HG03565 (cell line): ENCODE measurements around the gene DKK3.

Experiments used
- ATAC-seq: cut with Tn5 transposase; IDR thresholded peaks from one replicate; pipeline ENCODE4 v1.9.1; 2021; ENCODE audit warnings: mild to moderate bottlenecking, moderate library complexity; ENCODE audit not compliant: unreplicated experiment

The DKK3 gene

DNA sequence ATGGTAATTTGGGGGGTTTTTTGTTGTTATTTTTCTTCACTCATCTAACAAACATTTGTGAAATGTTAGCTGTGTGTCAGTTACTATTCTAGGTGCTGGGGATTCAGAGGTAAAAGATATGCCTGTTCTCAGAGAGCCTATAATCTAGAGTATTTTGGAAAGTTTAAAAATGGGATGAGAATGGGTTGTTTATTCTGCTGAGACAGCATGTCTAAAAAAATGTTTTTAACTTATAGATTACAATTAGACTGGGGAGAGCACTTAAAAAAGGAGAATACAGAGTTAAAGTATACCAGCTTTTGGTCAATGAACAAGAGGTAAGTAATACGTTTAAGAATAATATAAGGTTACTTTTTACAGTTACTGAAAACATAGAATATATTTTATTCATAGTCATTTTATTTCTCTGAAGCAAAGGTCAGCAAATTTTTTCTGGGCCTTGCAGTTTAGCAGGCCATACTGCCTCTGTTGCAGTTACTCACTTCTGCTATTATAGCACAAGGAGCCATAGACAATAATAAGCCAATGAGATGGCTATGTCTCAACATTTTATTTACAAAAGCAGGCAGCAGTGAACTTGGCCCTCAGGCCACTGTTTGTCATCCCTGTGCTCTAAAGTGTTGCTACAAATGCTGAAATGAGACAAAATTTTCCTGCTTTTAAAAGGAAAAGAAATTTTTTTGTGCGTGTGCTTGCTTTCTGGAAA, 60.0 kb downstream of the DKK3 start:
- no peak for ATAC-seq

DNA sequence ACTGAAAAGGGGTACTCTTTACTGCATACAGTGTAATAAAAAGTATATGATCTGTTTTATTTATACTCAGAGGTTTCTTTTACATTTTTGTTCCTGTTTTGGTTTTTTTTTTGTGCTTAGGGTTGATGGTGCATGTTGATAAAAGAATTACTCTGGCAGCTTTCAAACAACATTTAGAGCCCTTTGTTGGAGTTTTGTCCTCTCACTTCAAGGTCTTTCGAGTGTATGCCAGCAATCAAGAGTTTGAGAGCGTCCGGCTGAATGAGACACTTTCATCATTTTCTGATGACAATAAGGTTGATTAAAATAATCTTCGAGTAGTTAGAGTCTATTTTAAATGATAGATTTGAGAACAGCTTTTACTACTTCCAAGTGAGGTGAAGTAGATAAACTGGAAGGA, 60.6 kb downstream of the DKK3 start:
- ATAC-seq, result no peak

- no peak for ATAC-seq
These were observed 61.5 kb downstream of the DKK3 start for GRCh38 chr11:11946878-11947277.

- ATAC-seq, result no peak
These were observed 62.2 kb downstream of the DKK3 start for GRCh38 chr11:11946180-11946579.

GRCh38 chr11:11944444-11944843, 64.0 kb downstream of the DKK3 start:
- ATAC-seq, result no peak

DNA sequence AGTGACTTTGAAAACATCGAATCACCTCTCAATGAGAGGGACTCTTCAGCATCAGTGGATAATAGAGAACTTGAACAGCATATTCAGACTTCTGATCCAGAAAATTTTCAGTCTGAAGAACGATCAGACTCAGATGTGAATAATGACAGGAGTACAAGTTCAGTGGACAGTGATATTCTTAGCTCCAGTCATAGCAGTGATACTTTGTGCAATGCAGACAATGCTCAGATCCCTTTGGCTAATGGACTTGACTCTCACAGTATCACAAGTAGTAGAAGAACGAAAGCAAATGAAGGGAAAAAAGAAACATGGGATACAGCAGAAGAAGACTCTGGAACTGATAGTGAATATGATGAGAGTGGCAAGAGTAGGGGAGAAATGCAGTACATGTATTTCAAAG, 65.8 kb downstream of the DKK3 start:
- ATAC-seq, result no peak

GRCh38 chr11:11940551-11940950, 67.9 kb downstream of the DKK3 start:
- no peak for ATAC-seq

- no peak for ATAC-seq
These were observed 70.5 kb downstream of the DKK3 start for GRCh38 chr11:11937957-11938356.

DNA sequence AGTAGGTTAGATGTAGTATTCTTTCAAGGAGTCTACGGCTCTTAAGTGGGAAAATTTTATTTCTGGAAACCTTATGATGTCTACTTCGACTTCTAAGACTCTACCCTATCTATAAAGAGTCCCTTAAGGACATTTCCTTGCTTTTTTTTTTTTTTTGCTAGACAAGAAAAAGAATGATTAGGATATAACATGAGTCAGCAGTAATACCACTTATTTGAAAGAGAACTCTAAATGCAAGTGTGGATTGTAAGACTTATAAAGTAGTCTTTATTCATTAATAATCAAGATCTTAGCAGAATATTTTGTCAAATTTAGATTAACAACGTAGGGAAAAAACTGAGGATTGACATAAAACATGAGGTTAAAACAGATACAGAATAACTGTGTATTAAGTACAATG, 71.0 kb downstream of the DKK3 start:
- ATAC-seq, result no peak

- no peak for ATAC-seq
These were observed 72.9 kb downstream of the DKK3 start for GRCh38 chr11:11935536-11935935.

GRCh38 chr11:11931461-11932055, 76.9 kb downstream of the DKK3 start:
- no peak for ATAC-seq

DNA sequence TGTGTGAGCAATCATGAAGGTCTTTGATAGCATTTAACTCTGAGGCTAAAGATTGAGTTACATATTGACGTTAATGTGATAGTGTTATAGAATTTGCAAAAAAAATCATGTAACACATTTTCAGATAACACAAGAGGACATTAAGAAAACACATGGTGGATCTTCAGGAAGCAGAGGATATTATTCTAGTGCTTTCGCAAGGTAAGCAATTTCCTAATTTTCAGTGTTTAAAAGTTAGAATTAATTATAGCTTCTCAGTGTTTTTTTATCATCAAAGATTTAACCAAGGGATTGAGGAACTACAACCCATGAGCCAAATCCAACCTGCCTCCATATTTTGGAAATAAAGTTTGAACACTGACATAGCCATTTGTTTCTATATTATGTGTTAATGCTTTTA, 78.5 kb downstream of the DKK3 start:
- no peak for ATAC-seq

GRCh38 chr11:11923828-11924227, 84.6 kb downstream of the DKK3 start:
- ATAC-seq, result no peak

DNA sequence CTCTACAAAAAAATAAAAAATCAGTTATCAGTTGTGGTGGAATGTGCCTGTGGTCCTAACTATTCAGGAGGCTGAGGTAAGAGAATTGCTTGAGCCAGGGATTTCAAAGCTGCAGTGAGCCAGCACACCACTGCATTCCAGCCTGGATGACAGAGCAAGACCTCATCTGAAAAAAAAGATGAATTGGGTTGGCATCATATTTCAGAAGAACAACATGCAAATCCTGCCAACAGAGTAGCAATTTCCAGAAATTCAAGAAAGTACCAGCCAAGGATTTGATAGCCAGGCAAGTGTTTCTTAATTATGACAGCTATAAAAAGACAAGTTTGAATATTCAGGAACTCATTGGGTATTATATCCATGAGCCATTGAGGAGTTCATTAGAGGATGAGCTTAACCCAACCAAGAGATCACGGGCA, 91.4 kb downstream of the DKK3 start:
- ATAC-seq, result no peak

DNA sequence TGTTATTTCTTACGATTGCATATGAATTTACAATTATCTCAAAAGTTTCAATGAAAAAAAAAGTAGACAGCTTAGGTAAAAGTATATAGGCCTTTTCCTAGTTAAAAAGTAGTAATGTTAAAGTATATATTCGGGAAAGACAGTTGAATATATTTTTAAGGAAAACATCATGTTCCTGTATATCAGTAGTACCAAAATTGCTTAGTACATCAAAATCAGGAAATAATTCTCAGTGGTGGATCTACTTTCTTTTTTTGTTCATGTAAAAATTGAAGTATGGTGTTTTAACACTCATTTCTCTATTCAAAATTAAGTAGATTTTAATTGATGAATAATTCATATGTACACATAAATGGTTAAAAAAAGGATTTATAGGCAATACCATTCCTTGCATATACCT, 92.8 kb downstream of the DKK3 start:
- no peak for ATAC-seq

- no peak for ATAC-seq
These were observed 95.0 kb downstream of the DKK3 start for GRCh38 chr11:11913395-11913794.
